BE2C (cell line): ENCODE results near the gene ANOS1.

Experiments
- DNase-seq: peaks from one replicate; pipeline ENCODE4 v3.0.0-alpha.2; 2020
- H3K27me3 ChIP-seq: fragments of 250-450 bp; sonication (Bioruptor Pico); 2 replicates; pipeline ENCODE4 v1.5.1; 2020; ENCODE audit warnings: mild to moderate bottlenecking
- H3K36me3 ChIP-seq: fragments of 250-450 bp; sonication (Bioruptor Pico); 2 replicates; pipeline ENCODE4 v1.5.1; 2020; ENCODE audit warnings: mild to moderate bottlenecking
- H3K4me1 ChIP-seq: fragments of 250-450 bp; sonication (Bioruptor Pico); 2 replicates; pipeline ENCODE4 v1.5.1; 2020
- H3K4me3 ChIP-seq: 2 replicates; pipeline ENCODE4 v1.5.1; 2011; ENCODE audit warnings: low read depth, low read length
- H3K9me3 ChIP-seq: fragments of 250-450 bp; sonication (Bioruptor Pico); 2 replicates; pipeline ENCODE4 v1.5.1; 2020
- CTCF ChIP-seq: IDR thresholded peaks from 2 replicates; pipeline ENCODE4 v1.5.1; 2012; ENCODE audit warnings: mild to moderate bottlenecking, low read depth, low read length

The ANOS1 gene

GRCh38 chrX:8632924-8633323 is 99.0 kb downstream of the ANOS1 start:
- Histone ChIP-seq H3K27me3 (no peaks in the 10 kb centered on the region), H3K4me3 (no peak overlapping the region), H3K9me3 (no peaks in the 10 kb centered on the region), H3K4me1 (no peaks in the 10 kb centered on the region), H3K36me3 (no peaks in the 10 kb centered on the region)
- no peak for TF ChIP-seq CTCF
- DNase-seq: no peak

- DNase-seq: no peak
- Histone ChIP-seq H3K27me3 (no peaks in the 10 kb centered on the region), H3K9me3 (no peaks in the 10 kb centered on the region), H3K4me1 (no peaks in the 10 kb centered on the region), H3K4me3 (no peak overlapping the region), H3K36me3 (no peaks in the 10 kb centered on the region)
- TF ChIP-seq CTCF: no peak
These were observed 102.1 kb downstream of the ANOS1 start for GRCh38 chrX:8629871-8630270.

GRCh38 chrX:8627796-8628195 is 104.1 kb downstream of the ANOS1 start:
- no peak for DNase-seq
- no peaks in the 10 kb centered on the region for H3K27me3 ChIP-seq
- no peaks in the 10 kb centered on the region for H3K9me3 ChIP-seq

GRCh38 chrX:8607326-8607725 is 124.6 kb downstream of the ANOS1 start:
- Histone ChIP-seq H3K4me1 (no peaks in the 10 kb centered on the region), H3K36me3 (no peaks in the 10 kb centered on the region), H3K27me3 (no peaks in the 10 kb centered on the region), H3K9me3 (no peaks in the 10 kb centered on the region), H3K4me3 (no peak overlapping the region)
- TF ChIP-seq CTCF: no peak
- DNase-seq: no peak

More at GRCh38 chrX:8627796-8628195, 104.1 kb downstream of the ANOS1 start:
- Histone ChIP-seq H3K4me1 (no peaks in the 10 kb centered on the region), H3K36me3 (no peaks in the 10 kb centered on the region), H3K4me3 (no peak overlapping the region)
- TF ChIP-seq CTCF: no peak

- no peak for DNase-seq
- Histone ChIP-seq H3K4me3 (no peak overlapping the region), H3K4me1 (no peaks in the 10 kb centered on the region), H3K27me3 (no peaks in the 10 kb centered on the region), H3K36me3 (no peaks in the 10 kb centered on the region), H3K9me3 (no peaks in the 10 kb centered on the region)
- no peak for TF ChIP-seq CTCF
These were observed 127.8 kb downstream of the ANOS1 start for GRCh38 chrX:8604131-8604530.

GRCh38 chrX:8591501-8591900 is 140.4 kb downstream of the ANOS1 start:
- no peaks in the 10 kb centered on the region for H3K4me1 ChIP-seq
- no peaks in the 10 kb centered on the region for H3K9me3 ChIP-seq
- no peak for TF ChIP-seq CTCF
- no peak overlapping the region for H3K4me3 ChIP-seq
- no peaks in the 10 kb centered on the region for H3K36me3 ChIP-seq
- H3K27me3 ChIP-seq: no peaks in the 10 kb centered on the region
- no peak for DNase-seq
